ENCODE measurements around the gene FNBP1.

Gene FNBP1

GRCh38 chr9:129887334-129888292 is 155.4 kb downstream of the FNBP1 start:
- peak; percentile 64 to 72 for DNase-seq

- peak; percentile 46 to 51 for DNase-seq
Observed at GRCh38 chr9:129886226-129887174, 156.5 kb downstream of the FNBP1 start.

- DNase-seq = peak; percentile 85 to 89
Observed at GRCh38 chr9:129885670-129886106, 157.3 kb downstream of the FNBP1 start.

- DNase-seq = peak in 1 of 2 experiments; percentile 26
Observed at GRCh38 chr9:129885018-129885669, 157.8 kb downstream of the FNBP1 start.

GRCh38 chr9:129884220-129885017 is 158.6 kb downstream of the FNBP1 start:
- DNase-seq = peak; percentile 95 to 96

- no peak for DNase-seq
Observed at GRCh38 chr9:129881547-129882324, 161.3 kb downstream of the FNBP1 start.

- DNase-seq = no peak
Observed at GRCh38 chr9:129880654-129881546, 162.1 kb downstream of the FNBP1 start.

GRCh38 chr9:129879991-129880653 is 162.9 kb downstream of the FNBP1 start:
- no peak for DNase-seq

GRCh38 chr9:129879103-129879699 is 163.8 kb downstream of the FNBP1 start:
- no peak for DNase-seq

GRCh38 chr9:129878291-129878690 is 164.7 kb downstream of the FNBP1 start:
- DNase-seq = no peak

- no peak for DNase-seq
Observed at GRCh38 chr9:129876815-129877214, 166.2 kb downstream of the FNBP1 start.

- no peak for DNase-seq
Observed at GRCh38 chr9:129875687-129876395, 167.1 kb downstream of the FNBP1 start.

GRCh38 chr9:129875181-129875611 is 167.8 kb downstream of the FNBP1 start:
- DNase-seq = no peak

- no peak for DNase-seq
Observed at GRCh38 chr9:129874261-129875101, 168.5 kb downstream of the FNBP1 start.

GRCh38 chr9:129873563-129874190 is 169.3 kb downstream of the FNBP1 start:
- no peak for DNase-seq

- DNase-seq = no peak
Observed at GRCh38 chr9:129871046-129871445, 171.9 kb downstream of the FNBP1 start.
